K562 (cell line): Measurements from ENCODE around the gene ZC3H12C. TPM values are rescaled to one million over a fixed set of nuclear protein-coding genes. Genes with fewer than 3 reads are reported as not detected.

ENCODE experiments used
- ATAC-seq: fragments of 200-7000 bp; cut with Tn5 transposase; 3 replicates; pipeline ENCODE4 v1.9.1; 2020; ENCODE audit warnings: moderate library complexity
- BruUV-seq: library from RNA; stranded (reverse); fragments of 400-500 nt; replicated peaks from 2 replicates; lab custom pipeline; 2021; lab: Mats Ljungman, UMichigan
- CTCF ChIA-PET: fragments of 300-600 bp; formaldehyde crosslinking; extraction: SDS; loops from one replicate; lab custom pipeline; 2021; ENCODE audit warnings: low intra/inter-chr PET ratio; lab: Yijun Ruan, JAX
- POLR2A ChIA-PET: fragments of 300-600, 350-650 bp; sonication (Branson Sonifier 250); formaldehyde crosslinking; extraction: SDS; loops from one replicate; lab custom pipeline; 2021; ENCODE audit warnings: antibody characterized with exemption, inconsistent platforms; lab: Yijun Ruan, JAX
- DNase-seq, 4 experiments: peaks; one replicate each; pipeline versions ENCODE4 v3.0.0 to v3.0.0-alpha.2; 2011 to 2018; ENCODE audit warnings: low spot score in 3 of 4, mixed read lengths in 3 of 4; ENCODE audit errors: extremely low read depth in 1 of 4
- FAIRE-seq: peaks from 2 replicates; lab custom pipeline; 2011; peaks lifted over from hg19 to GRCh38; lab: Jason Lieb, UNC
- H2AFZ ChIP-seq: 2 replicates; pipeline ENCODE4 v1.6.0; 2011; ENCODE audit warnings: low read depth, low read length, control low read depth, inconsistent platforms
- H3K27ac ChIP-seq: fragments of 200-600 bp; 3 replicates; pipeline ENCODE4 v1.8.0; 2011; ENCODE audit warnings: low read depth, mild to moderate bottlenecking, control low read depth, inconsistent platforms, low read length, moderate library complexity, mixed read lengths; ENCODE audit errors: extremely low read depth
- H3K27me3 ChIP-seq, 2 experiments: fragments of 300-600 bp in 1 of 2; 2 replicates in 1 of 2; 3 replicates in 1 of 2; pipeline versions ENCODE4 v1.6.0 to v1.8.0; 2011; ENCODE audit warnings: inconsistent platforms in 2 of 2, low read length in 2 of 2, mild to moderate bottlenecking in 1 of 2, mixed read lengths in 1 of 2, moderate library complexity in 1 of 2; ENCODE audit not compliant: control insufficient read depth in 2 of 2, insufficient read depth in 2 of 2
- H3K36me3 ChIP-seq: fragments of 300-600 bp; 3 replicates; pipeline ENCODE4 v1.8.0; 2011; ENCODE audit warnings: mild to moderate bottlenecking, low read length, inconsistent platforms; ENCODE audit not compliant: control insufficient read depth, insufficient read depth
- H3K4me1 ChIP-seq, 2 experiments: fragments of 200-600 bp in 1 of 2; replicated peaks in 1 of 2; 2 replicates in 1 of 2; 3 replicates in 1 of 2; pipeline versions ENCODE4 v1.5.1 to v1.8.0; 2011; ENCODE audit warnings: inconsistent platforms in 2 of 2, low read length in 2 of 2, mild to moderate bottlenecking in 1 of 2, mixed read lengths in 1 of 2, moderate library complexity in 1 of 2; ENCODE audit not compliant: control insufficient read depth in 2 of 2, insufficient read depth in 2 of 2
- H3K4me2 ChIP-seq: 2 replicates; pipeline ENCODE4 v1.6.1; 2011; ENCODE audit warnings: low read length, control low read depth, inconsistent platforms, mixed read lengths; ENCODE audit not compliant: insufficient read depth
- H3K4me3 ChIP-seq: fragments of 200-600 bp; sonication (generic), shearing (Covaris generic); 2 replicates; pipeline ENCODE4 v1.5.1; 2016; ENCODE audit warnings: control low read depth, inconsistent platforms
- H3K79me2 ChIP-seq: fragments of 200-600 bp; 3 replicates; pipeline ENCODE4 v1.8.0; 2011; ENCODE audit warnings: low read length, inconsistent platforms; ENCODE audit not compliant: control insufficient read depth, insufficient read depth
- H3K9ac ChIP-seq, 2 experiments: 2 replicates each; pipeline versions ENCODE4 v1.6.0 to v1.6.1; 2011; ENCODE audit warnings: low read depth in 2 of 2, low read length in 2 of 2, control low read depth in 1 of 2, inconsistent platforms in 1 of 2, mild to moderate bottlenecking in 1 of 2, mixed read lengths in 1 of 2; ENCODE audit not compliant: insufficient read depth in 1 of 2
- H3K9me1 ChIP-seq: one replicate; pipeline ENCODE4 v1.6.0; 2011; ENCODE audit warnings: inconsistent platforms, mild to moderate bottlenecking, low read length, moderate library complexity; ENCODE audit not compliant: control insufficient read depth, insufficient read depth
- H3K9me3 ChIP-seq: replicated peaks from 2 replicates; pipeline ENCODE4 v1.5.1; 2011; ENCODE audit warnings: low read depth, low read length, inconsistent platforms; ENCODE audit not compliant: control insufficient read depth, insufficient read depth
- H4K20me1 ChIP-seq: replicated peaks from 2 replicates; pipeline ENCODE4 v1.6.1; 2011; ENCODE audit warnings: low read length, inconsistent platforms, mixed read lengths; ENCODE audit not compliant: control insufficient read depth, insufficient read depth
- BRCA1 ChIP-seq, 2 experiments: fragments of 450-650 bp in 1 of 2; sonication (generic) in 1 of 2; formaldehyde crosslinking in 1 of 2; IDR thresholded peaks; 2 replicates each; pipeline versions ENCODE4 v1.5.0 to v1.6.1; 2017 to 2020; ENCODE audit warnings: mild to moderate bottlenecking in 1 of 2, missing genetic modification reagents in 1 of 2
- BRF2 ChIP-seq: IDR thresholded peaks from 3 replicates; pipeline ENCODE4 v1.6.1; 2011; ENCODE audit warnings: borderline replicate concordance, mild to moderate bottlenecking; ENCODE audit not compliant: insufficient read length, insufficient read depth
- CBFB ChIP-seq: sonication (generic); formaldehyde crosslinking; IDR thresholded peaks from 2 replicates; pipeline ENCODE4 v1.4.0; 2020; ENCODE audit warnings: mild to moderate bottlenecking, missing genetic modification reagents
- CHCHD3 ChIP-seq: fragments of 250-450 bp; sonication (Bioruptor Pico); IDR thresholded peaks from 2 replicates; pipeline ENCODE4 v2.1.2; 2022; ENCODE audit warnings: mild to moderate bottlenecking
- GATAD2B ChIP-seq: fragments of 450-650 bp; IDR thresholded peaks from 2 replicates; pipeline ENCODE4 v1.6.1; 2017; ENCODE audit warnings: mild to moderate bottlenecking, borderline replicate concordance
- IRF2 ChIP-seq: sonication (generic); formaldehyde crosslinking; IDR thresholded peaks from 2 replicates; pipeline ENCODE4 v1.8.1; 2022; ENCODE audit warnings: mild to moderate bottlenecking, missing genetic modification reagents
- RAD51 ChIP-seq: fragments of 450-650 bp; IDR thresholded peaks from 2 replicates; pipeline ENCODE4 v1.7.1; 2016; ENCODE audit warnings: low read depth, mild to moderate bottlenecking, borderline replicate concordance
- RBM15 ChIP-seq: fragments of 200-400 bp; formaldehyde crosslinking; IDR thresholded peaks from 2 replicates; pipeline ENCODE4 v1.6.1; 2018; ENCODE audit warnings: mild to moderate bottlenecking, low read length, moderate library complexity; ENCODE audit not compliant: insufficient read depth
- TFE3 ChIP-seq: fragments of 450-650 bp; formaldehyde crosslinking; IDR thresholded peaks from 2 replicates; pipeline ENCODE4 v1.4.0; 2020; ENCODE audit warnings: mild to moderate bottlenecking, mixed read lengths
- TOE1 ChIP-seq, 2 experiments: fragments of 450-650 bp in 1 of 2; sonication (generic) in 1 of 2; formaldehyde crosslinking in 1 of 2; IDR thresholded peaks; 2 replicates each; pipeline versions ENCODE4 v1.7.1 to v1.8.0; 2016 to 2022; ENCODE audit warnings: borderline replicate concordance in 2 of 2, mild to moderate bottlenecking in 2 of 2, antibody characterized with exemption in 1 of 2, inconsistent platforms in 1 of 2, low read depth in 1 of 2, missing genetic modification reagents in 1 of 2, moderate library complexity in 1 of 2
- USF2 ChIP-seq: sonication (generic); formaldehyde crosslinking; IDR thresholded peaks from 2 replicates; pipeline ENCODE4 v1.5.0; 2020; ENCODE audit warnings: missing genetic modification reagents
- ZNF316 ChIP-seq: fragments of 450-650 bp; IDR thresholded peaks from 2 replicates; pipeline ENCODE4 v1.6.1; 2016
- ZNF75A ChIP-seq: fragments of 450-650 bp; formaldehyde crosslinking; IDR thresholded peaks from 2 replicates; pipeline ENCODE4 v1.4.0; 2020; ENCODE audit warnings: mild to moderate bottlenecking
- ZZZ3 ChIP-seq: fragments of 450-650 bp; IDR thresholded peaks from 2 replicates; pipeline ENCODE4 v1.6.1; 2016; ENCODE audit warnings: antibody characterized with exemption, mild to moderate bottlenecking, moderate library complexity
- WGBS: fragments of 100-300 bp; shearing (Covaris generic); methylation state at CpG from one replicate; pipeline ENCODE4 v1.1.6; 2016; ENCODE audit warnings: low coverage, mixed read lengths; ENCODE audit not compliant: insufficient coverage; ENCODE audit errors: missing lambda C conversion rate; 5-methylcytosine and 5-hydroxymethylcytosine counted together
- in situ Hi-C: fragments of 300-500 bp; cut with MboI; formaldehyde crosslinking; loops from 4 replicates; pipeline ENCODE4 v1.15.0; 2018; ENCODE audit warnings: inconsistent platforms, mixed read lengths
- intact Hi-C: fragments of 100-400 bp; cut with micrococcal nuclease; formaldehyde crosslinking; loops from 2 replicates; pipeline ENCODE4 v1.14.2; 2022
- polyA plus RNA-seq, 8 experiments: library from polyadenylated mRNA; depleted of rRNA in 4 of 8; stranded (reverse) in 5 of 8; unstranded in 3 of 8; fragments of >200 nt; fragmentation: Nextera tagmentation in 2 of 8; fragmentation: Illumina TruSeq in 1 of 8; extraction: Ambion mirVana in 2 of 8; extraction: Trizol in 1 of 8; gene quantifications; 2 replicates each; pipeline versions ENCODE4 v1.2.1 to v1.2.3, GENCODE V29; 2011 to 2014; ENCODE audit warnings: inconsistent platforms in 1 of 8, missing spikeins in 1 of 8
- total RNA-seq, 7 experiments: library from RNA; depleted of rRNA in 6 of 7; stranded (reverse); fragments of >200 nt in 6 of 7; fragmentation: Illumina TruSeq in 2 of 7; extraction: Trizol in 2 of 7; gene quantifications; 2 replicates each; pipeline versions ENCODE4 v1.2.1 to v1.2.3, GENCODE V29; 2011 to 2021; ENCODE audit warnings: low replicate concordance in 1 of 7

ZC3H12C gene
- total and polyA plus RNA-seq, 9 of the 15 experiments (the other 6 are each of a cell fraction or from before 2014, with no cell fraction given): 0.56 to 5.9 (median 3.3) TPM

GRCh38 chr11:110085255-110085838 is 7.8 kb upstream of the ZC3H12C start:
- FAIRE-seq (peak; percentile 32), ATAC-seq (no peak; the same call in 2 of the 3 replicates), DNase-seq (no peak)
- TF ChIP-seq ZZZ3 (no peak), IRF2 (CRISPR knock-in tag) (no peak), CBFB (CRISPR knock-in tag) (no peak), CHCHD3 (CRISPR knock-in tag) (no peak), RAD51 (peak; percentile 40; the same call in 1 of the 2 replicates), ZNF316 (no peak), USF2 (CRISPR knock-in tag) (peak; percentile 31; the same call in 1 of the 2 replicates), TOE1 (IDR thresholded peaks at IDR 0.05; ENCODE audit: borderline replicate concordance) (peak; percentile 19; the same call in 1 of the 2 replicates), TOE1 (CRISPR knock-in tag; IDR thresholded peaks at IDR 0.05; ENCODE audit: borderline replicate concordance, low read depth) (no peak), BRCA1 (IDR thresholded peaks at IDR 0.05) (no peak), BRCA1 (CRISPR knock-in tag; IDR thresholded peaks at IDR 0.05) (no peak), RBM15 (no peak), TFE3 (CRISPR knock-in tag) (peak; percentile 93), ZNF75A (CRISPR knock-in tag) (no peak), BRF2 (no peak), GATAD2B (no peak)
- H3K27me3 ChIP-seq: no peaks in the 10 kb centered on the region
- peaks cover 0 to 17% of the 10 kb centered on the region in 2 experiments; a peak in 2 of 5 replicates for H3K4me1 ChIP-seq
- no peaks in the 10 kb centered on the region for H3K9me1 ChIP-seq
- WGBS: 61% methylated on average over 2 of the region's 2 CpGs
- intact Hi-C loops: loop anchor here (5.0 kb wide), 1 partner anchor 1147 kb away; no protein-coding TSS in a partner anchor
- H3K9me3 ChIP-seq: no peaks in the 10 kb centered on the region
- no peaks in the 10 kb centered on the region for H3K79me2 ChIP-seq
- no peak overlapping the region for H3K4me2 ChIP-seq
- no peaks in the 10 kb centered on the region for H4K20me1 ChIP-seq
- no peaks in the 10 kb centered on the region for H3K36me3 ChIP-seq
- no peak overlapping the region for H3K4me3 ChIP-seq
- ChIA-PET CTCF (no interaction called here), POLR2A (no interaction called here)
- no peak overlapping the region for H3K27ac ChIP-seq
- no TSS peak for BruUV-seq
- in situ Hi-C loops: no loop called here
- H2AFZ ChIP-seq: peak overlapping the region; percentile 57
- no peak overlapping the region for H3K9ac ChIP-seq
